Raji (cell line): Measurements from ENCODE around the gene RNF186.

Experiments
- POLR2A ChIP-seq: IDR thresholded peaks from 2 replicates; pipeline ENCODE4 v1.6.1; 2011; ENCODE audit warnings: low read depth, low read length, control low read depth; ENCODE audit not compliant: insufficient read depth

Gene RNF186

GRCh38 chr1:19809044-19809750 lies 5.9 kb downstream of the RNF186 start:
- TF ChIP-seq POLR2A, result no peak

GRCh38 chr1:19808351-19808750 lies 6.7 kb downstream of the RNF186 start:
- no peak for TF ChIP-seq POLR2A

- no peak for TF ChIP-seq POLR2A
Observed at GRCh38 chr1:19804831-19805251, 10.2 kb downstream of the RNF186 start.

- no peak for TF ChIP-seq POLR2A
Observed at GRCh38 chr1:19802269-19802668, 12.8 kb downstream of the RNF186 start.

DNA sequence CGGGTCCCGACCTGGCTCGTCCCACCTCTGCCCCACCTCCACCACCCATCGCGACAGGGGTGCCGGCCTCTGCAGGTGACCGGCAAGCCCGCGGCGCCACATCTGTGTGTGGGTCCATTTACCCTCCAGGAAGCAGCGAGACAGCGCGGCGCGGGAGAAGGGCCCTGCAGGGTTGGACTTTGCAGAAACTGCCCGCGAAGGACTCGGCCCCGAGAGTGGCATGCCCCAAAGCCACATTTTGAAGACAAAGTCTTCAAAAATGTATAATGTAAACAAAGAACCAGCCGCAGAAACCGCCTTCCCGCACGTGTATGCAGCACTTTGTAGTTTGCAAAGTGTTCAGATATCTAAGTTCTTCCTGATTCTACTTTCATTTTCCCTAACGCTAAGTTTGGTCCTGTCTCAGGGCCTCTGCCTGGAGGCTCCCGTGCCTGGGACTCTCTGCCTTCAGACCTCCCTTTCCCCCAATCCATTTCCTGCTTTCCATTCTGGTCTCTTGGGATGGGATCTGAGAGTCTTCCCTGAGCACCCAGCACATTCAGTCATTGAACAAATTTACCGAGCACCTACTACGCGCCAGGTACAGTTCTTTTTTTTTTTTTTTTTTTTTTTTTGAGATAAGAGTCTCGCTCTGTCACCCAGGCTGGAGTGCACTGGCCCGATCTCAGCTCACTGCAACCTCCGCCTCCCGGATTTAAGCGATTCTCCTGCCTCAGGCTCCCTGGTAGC lies 14.8 kb downstream of the RNF186 start:
- no peak for TF ChIP-seq POLR2A

DNA sequence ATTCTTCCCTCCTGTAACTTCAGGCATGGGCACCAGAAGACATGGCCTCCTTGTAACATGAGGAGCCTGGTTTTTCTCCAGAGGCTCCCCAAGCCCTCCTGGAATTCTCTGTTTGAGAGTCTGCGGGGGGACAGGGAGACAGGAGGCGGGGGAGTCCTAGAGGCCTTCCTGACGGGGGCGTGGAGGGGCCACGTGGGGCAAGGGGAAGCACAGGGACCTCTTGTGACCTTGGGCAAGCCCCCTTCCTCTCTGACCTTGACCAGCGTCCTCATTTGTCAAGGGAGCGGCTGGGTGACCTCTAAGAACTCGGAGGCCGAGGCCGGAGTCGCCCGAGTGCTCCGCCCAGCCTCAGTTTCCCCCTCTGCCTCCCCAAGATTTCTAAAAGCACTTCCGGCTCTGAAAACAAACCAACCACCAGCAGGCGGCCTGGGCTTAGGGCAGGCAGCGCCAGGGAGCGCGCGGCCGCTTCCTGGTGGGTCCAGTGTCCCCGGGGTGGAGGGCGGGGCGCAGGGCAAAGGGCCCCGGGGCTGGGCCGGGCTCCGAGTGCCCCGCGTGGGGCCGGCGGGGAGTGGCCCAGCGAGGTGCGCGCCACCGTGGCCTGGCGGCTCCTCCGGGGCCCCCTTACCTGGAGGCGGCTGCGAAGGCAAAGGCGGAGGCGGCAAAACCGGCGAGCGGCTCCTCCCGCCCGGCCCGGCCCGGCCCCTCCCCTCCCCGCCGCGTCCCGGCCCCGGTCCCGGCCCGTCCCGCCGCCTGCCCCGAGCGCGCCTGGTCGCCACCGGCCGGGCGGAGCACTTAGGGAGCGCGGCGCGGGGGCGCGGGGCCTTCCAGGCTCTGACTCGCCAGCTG lies 15.6 kb downstream of the RNF186 start, which contains the start of gene TMCO4:
TSS of gene TMCO4 (minus strand) at position 687 of the 846 bp plus-strand sequence. CDS start 19,158 bp downstream, outside the sequence.
- TF ChIP-seq POLR2A, result no peak

DNA sequence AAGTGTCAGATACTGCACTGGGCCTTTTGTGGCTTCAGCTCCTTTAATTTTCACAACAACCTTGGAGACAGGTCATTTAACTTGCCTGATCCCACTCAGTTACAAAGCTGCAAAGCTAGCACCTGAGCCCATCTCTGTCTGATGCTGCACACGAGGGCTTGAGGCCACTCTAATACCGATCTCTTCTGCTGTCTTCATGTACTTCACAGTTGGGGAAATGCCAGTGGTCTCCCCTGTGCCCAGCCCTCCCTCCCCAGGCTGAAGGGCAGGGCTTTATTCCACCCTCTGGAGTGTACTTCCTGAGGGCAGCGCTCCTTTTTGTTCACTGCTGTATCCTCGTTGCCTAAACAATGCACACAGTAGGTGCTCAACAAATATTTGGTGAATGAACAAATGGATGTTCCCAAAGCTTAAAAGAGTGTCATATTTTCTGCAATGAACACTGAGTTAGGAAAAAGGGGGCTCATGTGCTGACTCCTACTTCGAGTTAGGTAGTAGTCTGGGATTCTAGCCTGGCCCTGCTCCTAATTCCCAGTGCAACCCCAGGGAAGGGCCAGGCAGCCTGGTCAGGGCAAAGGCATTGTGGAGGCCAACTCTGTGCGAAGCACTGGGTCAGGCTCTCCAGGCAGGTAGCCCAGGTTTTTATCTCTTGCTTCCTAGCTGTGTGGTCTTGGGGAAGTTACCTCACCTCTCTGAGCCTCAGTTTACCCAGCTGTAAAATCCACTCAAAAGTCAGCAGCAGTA lies 16.4 kb downstream of the RNF186 start:
- no peak for TF ChIP-seq POLR2A

DNA sequence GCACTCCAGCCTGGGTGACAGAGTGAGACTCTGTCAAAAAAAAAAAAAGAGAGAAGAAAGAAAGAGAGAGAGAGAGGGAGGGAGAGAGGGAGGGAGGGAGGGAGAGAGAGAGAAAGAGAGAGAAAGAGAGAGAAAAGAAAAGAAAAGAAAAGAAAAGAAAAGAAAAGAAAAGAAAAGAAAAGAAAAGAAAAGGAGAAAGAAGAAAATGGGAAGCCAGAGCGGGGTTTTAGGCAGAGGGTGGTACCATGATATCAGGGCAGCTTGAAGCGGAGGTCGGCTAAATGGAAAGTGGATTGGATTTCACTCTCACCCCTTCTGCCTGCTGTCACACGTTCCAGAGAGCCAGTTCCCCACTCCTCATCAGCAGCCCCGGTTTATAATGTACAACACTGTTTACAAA lies 17.3 kb downstream of the RNF186 start:
- TF ChIP-seq POLR2A, result no peak

DNA sequence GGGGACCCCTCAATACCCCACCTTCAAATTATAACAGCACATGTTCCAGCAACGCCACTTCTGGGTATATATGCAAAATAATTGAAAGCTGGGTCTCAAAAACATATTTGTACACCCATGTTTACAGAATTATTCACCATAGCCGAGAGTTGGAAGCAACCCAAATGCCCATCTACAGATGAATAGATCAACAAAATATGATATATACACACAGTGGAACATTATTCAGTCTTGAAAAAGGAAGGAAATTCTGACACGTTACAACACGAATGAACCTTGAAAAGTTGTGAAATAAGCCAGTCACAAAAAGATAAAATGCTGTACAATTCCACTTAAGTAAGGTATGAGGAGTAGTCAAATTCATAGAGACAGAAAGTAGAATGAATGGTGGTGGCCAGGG lies 20.5 kb downstream of the RNF186 start:
- TF ChIP-seq POLR2A, result no peak

DNA sequence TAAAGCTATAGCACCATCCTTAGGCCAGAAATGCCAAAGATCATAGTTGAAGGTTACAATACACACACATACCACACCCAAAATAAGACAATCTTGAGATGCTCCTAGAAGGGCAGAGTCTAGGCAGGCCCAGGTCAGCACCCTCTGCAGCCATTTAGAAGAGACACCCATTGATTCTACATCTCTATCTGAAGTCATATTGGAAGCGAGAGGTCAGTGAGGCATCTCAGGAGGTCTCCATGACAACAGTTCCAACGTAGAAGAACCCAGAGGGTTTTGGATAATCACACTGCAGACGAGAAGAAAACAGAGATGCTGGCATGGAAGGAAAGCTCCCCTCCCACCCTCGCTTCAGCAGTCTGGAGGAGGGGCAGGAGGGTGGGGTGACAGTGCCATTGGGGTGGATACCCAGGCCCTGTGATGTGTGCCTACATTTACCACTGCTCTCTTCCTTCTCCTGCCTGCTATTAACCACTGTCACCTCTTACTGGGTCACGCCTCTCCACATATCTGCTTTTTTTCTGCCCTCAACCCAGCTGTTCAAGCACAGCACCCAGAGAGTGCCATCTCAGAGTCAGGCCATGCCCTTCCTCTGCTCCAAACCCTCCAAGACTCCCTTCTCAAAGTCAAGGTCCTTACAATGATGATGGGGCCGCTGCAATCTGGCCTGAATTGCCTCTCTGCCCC lies 21.6 kb downstream of the RNF186 start:
- no peak for TF ChIP-seq POLR2A

- no peak for TF ChIP-seq POLR2A
Observed at GRCh38 chr1:19792237-19793002, 22.7 kb downstream of the RNF186 start.

GRCh38 chr1:19786988-19787423 lies 28.1 kb downstream of the RNF186 start:
- no peak for TF ChIP-seq POLR2A

DNA sequence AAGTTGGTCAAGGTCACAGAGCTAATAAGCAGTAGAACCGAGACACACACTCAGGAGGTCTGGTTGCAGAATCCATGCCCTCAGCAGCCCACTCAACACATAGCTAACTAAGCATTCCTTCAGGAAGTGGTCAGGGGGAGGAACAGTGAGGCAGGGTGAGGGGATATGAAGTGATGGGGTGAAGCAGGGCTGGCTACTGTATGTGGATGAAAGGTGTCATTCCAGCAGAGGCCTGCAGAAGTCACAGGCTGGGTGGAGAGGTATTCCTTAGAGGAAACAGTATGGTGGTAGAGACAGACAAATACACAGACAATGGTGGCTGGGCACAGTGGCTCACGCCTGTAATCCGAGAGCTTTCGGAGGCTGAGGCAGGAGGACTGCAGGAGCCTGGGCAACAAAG lies 29.4 kb downstream of the RNF186 start:
- no peak for TF ChIP-seq POLR2A
